ENCODE data around the gene SCLY.
A peak's percentile ranks its signal among the peaks of the same experiment; 100 is the strongest.
"Not testable (repeated sequence)": the region's sequence is repeated elsewhere in the genome, so short reads cannot be mapped to it uniquely, and the experiment has no call there.

Gene SCLY

DNA sequence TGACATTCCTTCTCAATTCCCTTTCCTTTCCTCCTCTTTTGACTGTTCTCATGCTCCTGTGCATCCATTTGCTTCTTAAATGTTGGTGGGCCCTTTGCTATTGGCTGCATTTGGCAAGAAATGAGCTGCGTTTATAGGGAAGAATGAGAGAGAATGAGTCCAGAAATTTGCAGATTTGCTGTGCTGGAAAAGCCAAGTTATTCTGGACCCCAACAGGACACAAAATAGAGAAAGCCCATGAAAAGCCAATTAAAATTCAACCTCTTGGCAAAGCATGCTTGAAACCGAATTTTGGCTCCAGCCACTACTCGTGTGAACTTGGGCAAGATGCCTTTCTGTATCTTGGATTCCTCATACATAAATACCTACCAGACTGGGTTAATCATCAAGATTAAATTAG is 1.3 kb upstream of the SCLY start:
- Histone ChIP-seq H3K36me3 (ENCODE audit: control insufficient read depth, insufficient read depth, low read length) (peaks cover 5% of the 10 kb centered on the region), H3K27ac (ENCODE audit: low read depth, low read length, severe bottlenecking) (no peak overlapping the region), H3K4me3 (ENCODE audit: extremely low read depth, insufficient read depth, low read length, poor library complexity, severe bottlenecking) (peak overlapping the region; percentile 70), H3K9me3 (ENCODE audit: control insufficient read depth, low read length) (no peaks in the 10 kb centered on the region), H3K4me1 (ENCODE audit: control insufficient read depth, insufficient read depth, low read length, poor library complexity, severe bottlenecking) (no peaks in the 10 kb centered on the region)
- WGBS, 2 experiments (ENCODE audit: insufficient coverage in 2 of 2) = 92 to 100% methylated on average over 2 to 3 of the region's 3 CpGs

DNA sequence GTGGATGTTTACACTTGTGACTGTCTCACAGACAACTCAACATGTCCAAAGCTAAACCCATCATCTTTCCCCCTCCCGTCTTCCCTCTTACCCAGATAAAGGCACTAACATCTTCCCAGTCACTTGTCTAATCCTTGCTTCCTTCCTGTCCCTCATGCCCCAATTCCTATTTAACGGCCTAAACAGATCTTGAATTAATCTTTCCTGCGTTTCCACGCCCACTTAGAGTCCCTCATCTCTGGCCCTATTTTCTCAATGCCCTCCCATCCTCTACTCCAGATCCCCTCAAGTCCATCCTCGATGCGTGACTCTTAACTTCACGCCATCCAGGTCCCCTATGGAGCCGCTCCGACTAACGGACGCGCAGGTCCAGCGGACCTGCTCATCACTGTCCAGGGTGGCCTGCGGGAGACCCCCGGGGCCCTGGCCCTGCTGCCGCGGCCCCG is 682 bp upstream of the SCLY start:
- Histone ChIP-seq H3K4me3 (ENCODE audit: extremely low read depth, insufficient read depth, low read length, poor library complexity, severe bottlenecking) (peak overlapping the region; percentile 70), H3K27ac (ENCODE audit: low read depth, low read length, severe bottlenecking) (peak overlapping the region; percentile 51), H3K4me1 (ENCODE audit: control insufficient read depth, insufficient read depth, low read length, poor library complexity, severe bottlenecking) (no peaks in the 10 kb centered on the region), H3K36me3 (ENCODE audit: control insufficient read depth, insufficient read depth, low read length) (peaks cover 8% of the 10 kb centered on the region), H3K9me3 (ENCODE audit: control insufficient read depth, low read length) (no peaks in the 10 kb centered on the region)
- 2 to 3% methylated on average over 18 of the region's 18 CpGs for WGBS, 2 experiments (ENCODE audit: insufficient coverage in 2 of 2)

DNA sequence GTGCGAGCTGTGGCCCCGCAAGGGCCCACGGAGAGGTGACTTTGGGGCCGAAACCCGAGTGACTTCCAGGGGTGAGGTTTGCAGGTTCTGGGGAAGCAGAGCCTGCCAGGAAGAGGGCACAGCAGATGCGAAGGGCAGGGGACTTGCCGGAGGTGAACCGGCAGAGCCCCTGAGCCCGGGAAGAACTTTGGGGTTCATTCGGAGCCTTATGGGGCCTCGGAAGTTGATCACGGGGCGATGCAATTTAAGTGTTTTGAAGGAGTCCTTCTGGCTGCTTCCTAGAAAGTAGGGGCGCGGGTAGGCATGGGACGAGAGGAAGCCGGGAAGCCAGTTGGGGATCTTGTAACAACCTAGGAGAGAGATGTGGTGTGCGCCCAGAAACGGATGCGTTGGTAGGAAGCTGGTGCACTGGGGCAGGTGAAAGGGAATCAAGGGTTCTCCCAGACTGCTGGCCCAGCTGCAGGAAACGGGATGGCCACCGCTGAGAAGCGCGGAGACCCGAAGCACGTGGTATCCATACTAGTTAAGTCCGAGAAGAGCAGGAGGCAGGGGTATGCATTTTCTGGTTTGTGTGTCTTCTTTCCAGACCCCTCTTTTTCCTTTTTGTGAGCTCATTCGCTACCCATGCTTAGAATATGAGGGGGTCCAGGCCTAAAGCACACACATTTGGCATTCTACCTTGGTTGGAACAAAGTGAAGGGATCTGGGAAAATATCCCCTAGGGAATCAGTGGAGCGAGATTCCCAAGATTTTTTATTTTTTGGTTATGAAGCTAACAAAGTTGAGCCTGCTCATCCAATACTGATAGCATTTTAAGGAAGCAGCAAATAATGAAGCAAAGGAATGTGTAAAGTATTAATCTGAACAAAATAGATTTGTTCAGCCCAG is 758 bp downstream of the SCLY start:
- Histone ChIP-seq H3K4me3 (ENCODE audit: extremely low read depth, insufficient read depth, low read length, poor library complexity, severe bottlenecking) (peak overlapping the region; percentile 70), H3K27ac (ENCODE audit: low read depth, low read length, severe bottlenecking) (peak overlapping the region; percentile 49), H3K4me1 (ENCODE audit: control insufficient read depth, insufficient read depth, low read length, poor library complexity, severe bottlenecking) (no peaks in the 10 kb centered on the region), H3K36me3 (ENCODE audit: control insufficient read depth, insufficient read depth, low read length) (peaks cover 22% of the 10 kb centered on the region), H3K9me3 (ENCODE audit: control insufficient read depth, low read length) (no peaks in the 10 kb centered on the region)
- whole genome bisulfite sequencing, 2 experiments (ENCODE audit: insufficient coverage in 2 of 2) = 1 to 3% methylated on average over 18 to 24 of the region's 29 CpGs

- no peak overlapping the region for H3K4me3 ChIP-seq (ENCODE audit: extremely low read depth, insufficient read depth, low read length, poor library complexity, severe bottlenecking)
- H3K36me3 ChIP-seq (ENCODE audit: control insufficient read depth, insufficient read depth, low read length) = peaks cover 37% of the 10 kb centered on the region
- no peaks in the 10 kb centered on the region for H3K9me3 ChIP-seq (ENCODE audit: control insufficient read depth, low read length)
- 93 to 94% methylated on average over 5 to 7 of the region's 8 CpGs for WGBS, 2 experiments (ENCODE audit: insufficient coverage in 2 of 2)
- H3K27ac ChIP-seq (ENCODE audit: low read depth, low read length, severe bottlenecking) = no peak overlapping the region
- H3K4me1 ChIP-seq (ENCODE audit: control insufficient read depth, insufficient read depth, low read length, poor library complexity, severe bottlenecking) = no peaks in the 10 kb centered on the region
Observed at GRCh38 chr2:238063414-238064189, 2.8 kb downstream of the SCLY start.

GRCh38 chr2:238064376-238064775 is 3.6 kb downstream of the SCLY start:
- 90 to 98% methylated on average over 4 to 5 of the region's 7 CpGs for WGBS, 2 experiments (ENCODE audit: insufficient coverage in 2 of 2)
- H3K4me3 ChIP-seq (ENCODE audit: extremely low read depth, insufficient read depth, low read length, poor library complexity, severe bottlenecking) = no peak overlapping the region
- H3K9me3 ChIP-seq (ENCODE audit: control insufficient read depth, low read length) = no peaks in the 10 kb centered on the region
- peaks cover 44% of the 10 kb centered on the region for H3K36me3 ChIP-seq (ENCODE audit: control insufficient read depth, insufficient read depth, low read length)
- no peak overlapping the region for H3K27ac ChIP-seq (ENCODE audit: low read depth, low read length, severe bottlenecking)
- H3K4me1 ChIP-seq (ENCODE audit: control insufficient read depth, insufficient read depth, low read length, poor library complexity, severe bottlenecking) = no peaks in the 10 kb centered on the region

DNA sequence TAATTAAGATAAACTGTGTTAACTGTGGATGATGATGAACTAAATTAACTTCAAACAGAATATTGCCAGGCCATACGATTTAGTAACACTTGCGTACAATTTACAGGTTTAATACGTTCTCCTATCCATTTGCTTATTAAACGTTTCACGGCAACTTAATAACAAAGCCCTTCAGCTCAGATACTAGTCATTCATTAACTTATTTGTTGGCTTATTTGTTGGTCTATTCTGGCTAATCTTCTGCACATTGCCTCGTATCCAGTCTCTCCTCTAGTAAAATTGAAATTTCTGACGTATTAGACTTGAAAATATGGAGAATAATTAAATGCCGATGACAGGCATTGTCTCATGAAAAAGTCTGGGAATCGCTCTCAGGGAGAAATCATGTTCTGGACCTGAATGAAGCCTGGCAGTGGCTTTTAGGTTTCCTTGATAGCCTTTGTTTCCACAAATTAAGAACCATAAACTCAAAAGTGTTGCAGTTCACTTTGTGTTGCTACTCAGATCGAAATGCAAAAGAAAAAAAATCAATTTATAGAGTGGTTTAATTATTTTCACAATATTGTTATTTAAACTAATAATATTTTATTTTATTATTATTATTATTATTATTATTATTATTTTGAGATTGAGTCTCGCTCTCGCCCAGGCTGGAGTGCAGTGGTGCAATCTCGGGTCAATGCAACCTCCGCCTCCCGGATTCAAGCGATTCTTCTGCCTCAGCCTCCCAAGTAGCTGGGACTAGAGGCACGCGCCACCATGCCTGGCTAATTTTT is 4.5 kb downstream of the SCLY start:
- Histone ChIP-seq H3K9me3 (ENCODE audit: control insufficient read depth, low read length) (no peaks in the 10 kb centered on the region), H3K27ac (ENCODE audit: low read depth, low read length, severe bottlenecking) (no peak overlapping the region), H3K4me1 (ENCODE audit: control insufficient read depth, insufficient read depth, low read length, poor library complexity, severe bottlenecking) (no peaks in the 10 kb centered on the region), H3K36me3 (ENCODE audit: control insufficient read depth, insufficient read depth, low read length) (peaks cover 52% of the 10 kb centered on the region), H3K4me3 (ENCODE audit: extremely low read depth, insufficient read depth, low read length, poor library complexity, severe bottlenecking) (no peak overlapping the region)
- 83 to 88% methylated on average over 7 to 8 of the region's 18 CpGs for WGBS, 2 experiments (ENCODE audit: insufficient coverage in 2 of 2)

- no peaks in the 10 kb centered on the region for H3K4me1 ChIP-seq (ENCODE audit: control insufficient read depth, insufficient read depth, low read length, poor library complexity, severe bottlenecking)
- no peaks in the 10 kb centered on the region for H3K9me3 ChIP-seq (ENCODE audit: control insufficient read depth, low read length)
- no peak overlapping the region for H3K27ac ChIP-seq (ENCODE audit: low read depth, low read length, severe bottlenecking)
- H3K4me3 ChIP-seq (ENCODE audit: extremely low read depth, insufficient read depth, low read length, poor library complexity, severe bottlenecking) = no peak overlapping the region
- WGBS, 2 experiments (ENCODE audit: insufficient coverage in 2 of 2) = 83 to 100% methylated on average over 5 to 8 of the region's 9 CpGs
- peaks cover 60% of the 10 kb centered on the region for H3K36me3 ChIP-seq (ENCODE audit: control insufficient read depth, insufficient read depth, low read length)
Observed at GRCh38 chr2:238066218-238066617, 5.4 kb downstream of the SCLY start.

DNA sequence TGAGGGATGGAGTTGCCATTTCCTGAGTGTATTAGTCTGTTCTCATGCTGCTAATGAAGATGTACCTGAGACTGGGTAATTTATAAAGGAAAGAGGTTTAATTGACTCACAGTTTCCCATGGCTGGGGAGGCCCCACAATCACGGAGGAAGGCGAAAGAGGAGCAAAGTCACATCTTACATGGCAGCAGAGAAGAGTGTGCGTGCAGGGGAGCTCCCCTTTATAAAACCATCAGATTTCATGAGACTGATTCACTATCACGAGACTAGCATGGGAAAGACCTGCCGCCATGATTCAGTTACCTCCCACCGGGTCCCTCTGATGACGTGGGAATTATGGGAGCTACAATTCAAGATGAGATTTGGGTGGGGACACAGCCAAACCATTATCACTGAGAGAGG is 5.9 kb downstream of the SCLY start:
- H3K9me3 ChIP-seq (ENCODE audit: control insufficient read depth, low read length); H3K4me1 ChIP-seq (ENCODE audit: control insufficient read depth, insufficient read depth, low read length, poor library complexity, severe bottlenecking); H3K4me3 ChIP-seq (ENCODE audit: extremely low read depth, insufficient read depth, low read length, poor library complexity, severe bottlenecking); H3K27ac ChIP-seq (ENCODE audit: low read depth, low read length, severe bottlenecking): not testable (repeated sequence)
- peaks cover 65% of the 10 kb centered on the region for H3K36me3 ChIP-seq (ENCODE audit: control insufficient read depth, insufficient read depth, low read length)
- 94 to 96% methylated on average over 5 to 6 of the region's 7 CpGs for WGBS, 2 experiments (ENCODE audit: insufficient coverage in 2 of 2)

DNA sequence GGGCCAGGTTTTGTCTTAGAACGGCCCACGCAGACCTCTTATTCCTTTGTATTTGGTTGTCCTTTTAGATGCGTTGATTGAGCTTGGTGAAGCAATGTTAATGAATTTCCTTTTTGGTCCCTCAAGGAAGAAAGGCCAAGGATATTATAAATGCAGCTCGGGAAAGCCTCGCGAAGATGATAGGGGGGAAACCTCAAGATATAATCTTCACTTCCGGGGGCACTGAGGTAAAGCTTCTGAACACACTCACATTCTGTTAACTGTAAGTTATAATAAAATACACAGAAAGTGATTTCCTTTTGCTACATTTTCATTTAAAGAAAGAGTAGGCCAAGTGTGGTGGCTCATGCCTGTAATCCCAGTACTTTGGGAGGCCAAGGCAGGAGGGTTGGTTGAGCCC is 7.1 kb downstream of the SCLY start:
- H3K4me3 ChIP-seq (ENCODE audit: extremely low read depth, insufficient read depth, low read length, poor library complexity, severe bottlenecking) = no peak overlapping the region
- no peaks in the 10 kb centered on the region for H3K4me1 ChIP-seq (ENCODE audit: control insufficient read depth, insufficient read depth, low read length, poor library complexity, severe bottlenecking)
- no peaks in the 10 kb centered on the region for H3K9me3 ChIP-seq (ENCODE audit: control insufficient read depth, low read length)
- no peak overlapping the region for H3K27ac ChIP-seq (ENCODE audit: low read depth, low read length, severe bottlenecking)
- 100% methylated on average over 3 of the region's 7 CpGs; no CpG with 5 or more reads in 1 of the 2 experiments for WGBS, 2 experiments (ENCODE audit: insufficient coverage in 2 of 2)
- peaks cover 72% of the 10 kb centered on the region for H3K36me3 ChIP-seq (ENCODE audit: control insufficient read depth, insufficient read depth, low read length)

DNA sequence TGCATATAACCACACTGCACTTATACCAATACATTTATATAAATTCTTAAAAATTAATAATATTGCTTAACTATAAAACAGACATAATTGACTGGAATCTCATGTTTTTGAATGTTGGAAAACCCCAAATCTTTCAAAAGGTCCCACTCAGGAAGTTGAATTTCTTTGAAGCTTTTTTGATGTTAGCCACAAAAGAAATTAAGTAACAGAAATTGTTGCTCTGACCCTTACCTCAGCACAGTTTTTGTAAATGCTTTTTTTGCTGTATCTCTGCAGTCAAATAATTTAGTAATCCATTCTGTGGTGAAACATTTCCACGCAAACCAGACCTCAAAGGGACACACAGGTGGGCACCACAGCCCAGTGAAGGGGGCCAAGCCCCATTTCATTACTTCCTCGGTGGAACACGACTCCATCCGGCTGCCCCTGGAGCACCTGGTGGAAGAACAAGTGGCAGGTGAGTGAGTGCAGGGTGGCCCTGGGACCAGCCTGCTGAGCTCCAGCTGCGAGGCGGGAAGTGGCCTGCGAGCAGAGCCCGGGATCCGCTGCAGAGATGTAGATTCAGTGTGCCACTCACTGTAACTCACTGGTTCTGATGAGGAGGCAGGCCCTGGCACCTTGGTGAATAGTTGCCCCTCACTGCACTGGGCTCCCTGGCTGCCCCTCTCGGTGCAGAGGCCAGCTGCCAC is 8.4 kb downstream of the SCLY start:
- 96 to 98% methylated on average over 9 to 10 of the region's 10 CpGs for WGBS, 2 experiments (ENCODE audit: insufficient coverage in 2 of 2)
- Histone ChIP-seq H3K9me3 (ENCODE audit: control insufficient read depth, low read length) (no peaks in the 10 kb centered on the region), H3K27ac (ENCODE audit: low read depth, low read length, severe bottlenecking) (no peak overlapping the region), H3K4me3 (ENCODE audit: extremely low read depth, insufficient read depth, low read length, poor library complexity, severe bottlenecking) (no peak overlapping the region), H3K36me3 (ENCODE audit: control insufficient read depth, insufficient read depth, low read length) (peaks cover 77% of the 10 kb centered on the region), H3K4me1 (ENCODE audit: control insufficient read depth, insufficient read depth, low read length, poor library complexity, severe bottlenecking) (no peaks in the 10 kb centered on the region)
